Left ventricle myocardium inferior (tissue), 1 donor: Measurements from ENCODE around the gene RAD50. TPM values are rescaled to one million over a fixed set of nuclear protein-coding genes. Genes with fewer than 3 reads are reported as not detected.
"Not testable (repeated sequence)": the region's sequence is repeated elsewhere in the genome, so short reads cannot be mapped to it uniquely, and the experiment has no call there.

Source experiments
- DNase-seq: peaks from one replicate; pipeline ENCODE4 v3.0.0-alpha.2; 2020
- H3K27ac ChIP-seq: fragments of 200-600 bp; replicated peaks from 2 replicates; pipeline ENCODE4 v1.8.0; 2021
- H3K27me3 ChIP-seq: fragments of 200-600 bp; 2 replicates; pipeline ENCODE4 v1.8.0; 2021; ENCODE audit warnings: low read depth
- H3K36me3 ChIP-seq: fragments of 200-600 bp; 2 replicates; pipeline ENCODE4 v1.8.0; 2021
- H3K4me1 ChIP-seq: fragments of 200-600 bp; 2 replicates; pipeline ENCODE4 v1.8.0; 2021
- H3K4me3 ChIP-seq: fragments of 200-600 bp; 2 replicates; pipeline ENCODE4 v1.8.0; 2021; ENCODE audit warnings: mild to moderate bottlenecking, moderate library complexity
- H3K9me3 ChIP-seq: fragments of 200-600 bp; replicated peaks from 2 replicates; pipeline ENCODE4 v1.8.0; 2021
- intact Hi-C: fragments of 100-400 bp; cut with micrococcal nuclease; formaldehyde crosslinking; loops from one replicate; pipeline ENCODE4 v1.11.0; 2022
- long read RNA-seq: library from polyadenylated mRNA; unstranded; transcript quantifications from one replicate; pipeline ENCODE4 v2.0.0, GENCODE V29; 2021
- total RNA-seq: library from RNA; stranded (reverse); fragmentation: NEBNext Ultra II Directional; extraction: Animal tissue kit (Norgen Biotek cat#: 25700); gene quantifications from one replicate; pipeline ENCODE4 v1.2.1, GENCODE V29; 2021
- TF ChIP-seq, protein P1 (sequence below): fragments of 200-600 bp; IDR thresholded peaks from 2 replicates; pipeline ENCODE4 v1.8.0; 2021; ENCODE audit warnings: antibody characterized with exemption, mild to moderate bottlenecking, borderline replicate concordance
- donor health status: DM: no; HTN: yes; CAD: no; lungs with severe emphysema.

Gene RAD50
- 33.4 TPM for total RNA-seq
- long read RNA-seq, full-length matches to known transcripts = 9 of 17 reads
- long read RNA-seq, partial matches to known transcripts = 2 of 17 reads
- long read RNA-seq, other reads (novel, unspliced or antisense) = 6 of 17 reads

DNA sequence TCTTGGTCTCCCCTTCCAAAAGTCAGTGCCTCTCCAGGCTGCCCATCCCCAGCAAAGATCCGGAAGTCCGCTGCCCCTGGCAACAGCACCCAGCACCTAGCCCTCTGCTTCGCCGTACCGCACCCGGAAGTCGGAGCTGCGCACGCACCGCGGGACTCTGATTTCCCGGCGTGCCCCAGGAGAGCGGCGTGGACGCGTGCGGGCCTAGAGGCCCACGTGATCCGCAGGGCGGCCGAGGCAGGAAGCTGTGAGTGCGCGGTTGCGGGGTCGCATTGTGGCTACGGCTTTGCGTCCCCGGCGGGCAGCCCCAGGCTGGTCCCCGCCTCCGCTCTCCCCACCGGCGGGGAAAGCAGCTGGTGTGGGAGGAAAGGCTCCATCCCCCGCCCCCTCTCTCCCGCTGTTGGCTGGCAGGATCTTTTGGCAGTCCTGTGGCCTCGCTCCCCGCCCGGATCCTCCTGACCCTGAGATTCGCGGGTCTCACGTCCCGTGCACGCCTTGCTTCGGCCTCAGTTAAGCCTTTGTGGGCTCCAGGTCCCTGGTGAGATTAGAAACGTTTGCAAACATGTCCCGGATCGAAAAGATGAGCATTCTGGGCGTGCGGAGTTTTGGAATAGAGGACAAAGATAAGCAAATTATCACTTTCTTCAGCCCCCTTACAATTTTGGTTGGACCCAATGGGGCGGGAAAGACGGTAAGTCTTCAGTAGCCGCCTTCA lies at the start of gene RAD50:
RAD50 (plus strand) TSS at position 215 of the 715 bp plus-strand sequence; CDS start at position 563, 348 bp downstream.
- Histone ChIP-seq H3K4me1 (peaks cover 29% of the 10 kb centered on the region), H3K9me3 (no peaks in the 10 kb centered on the region), H3K4me3 (peak within 1 kb of the TSS; percentile 88), H3K36me3 (peaks cover 21% of the 10 kb centered on the region), H3K27ac (peak within 1 kb of the TSS; percentile 89), H3K27me3 (no peaks in the 10 kb centered on the region)
- TF ChIP-seq, protein P1, sequence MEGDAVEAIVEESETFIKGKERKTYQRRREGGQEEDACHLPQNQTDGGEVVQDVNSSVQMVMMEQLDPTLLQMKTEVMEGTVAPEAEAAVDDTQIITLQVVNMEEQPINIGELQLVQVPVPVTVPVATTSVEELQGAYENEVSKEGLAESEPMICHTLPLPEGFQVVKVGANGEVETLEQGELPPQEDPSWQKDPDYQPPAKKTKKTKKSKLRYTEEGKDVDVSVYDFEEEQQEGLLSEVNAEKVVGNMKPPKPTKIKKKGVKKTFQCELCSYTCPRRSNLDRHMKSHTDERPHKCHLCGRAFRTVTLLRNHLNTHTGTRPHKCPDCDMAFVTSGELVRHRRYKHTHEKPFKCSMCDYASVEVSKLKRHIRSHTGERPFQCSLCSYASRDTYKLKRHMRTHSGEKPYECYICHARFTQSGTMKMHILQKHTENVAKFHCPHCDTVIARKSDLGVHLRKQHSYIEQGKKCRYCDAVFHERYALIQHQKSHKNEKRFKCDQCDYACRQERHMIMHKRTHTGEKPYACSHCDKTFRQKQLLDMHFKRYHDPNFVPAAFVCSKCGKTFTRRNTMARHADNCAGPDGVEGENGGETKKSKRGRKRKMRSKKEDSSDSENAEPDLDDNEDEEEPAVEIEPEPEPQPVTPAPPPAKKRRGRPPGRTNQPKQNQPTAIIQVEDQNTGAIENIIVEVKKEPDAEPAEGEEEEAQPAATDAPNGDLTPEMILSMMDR = no peak
- intact Hi-C loops = no loop called here
- peak; percentile 94 for DNase-seq

DNA sequence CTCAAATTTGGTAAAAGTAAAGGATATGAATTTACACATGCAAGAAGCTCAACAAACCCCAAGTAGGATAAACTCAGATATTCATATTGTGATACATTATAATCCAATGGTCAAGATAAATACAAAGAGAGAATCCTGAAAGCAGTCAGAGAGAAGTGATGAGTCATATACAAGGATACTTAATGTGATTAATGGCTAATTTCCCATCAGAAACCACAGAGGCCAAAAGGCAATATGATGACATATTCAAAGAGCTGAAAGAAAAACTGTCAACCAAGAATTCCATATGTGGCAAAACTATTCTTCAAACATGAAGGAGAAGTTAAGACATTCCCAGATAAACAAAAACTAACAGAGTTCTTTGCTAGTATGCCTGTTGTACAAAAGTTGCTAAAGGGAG lies 46.7 kb upstream of the RAD50 start:
- H3K9me3 ChIP-seq = peaks cover 9% of the 10 kb centered on the region
- peaks cover 16% of the 10 kb centered on the region for H3K4me1 ChIP-seq
- H3K27me3 ChIP-seq = no peaks in the 10 kb centered on the region
- no peak overlapping the region for H3K27ac ChIP-seq
- TF ChIP-seq, protein P1 = no peak
- intact Hi-C loops = no loop called here
- DNase-seq = no peak
- H3K36me3 ChIP-seq = no peaks in the 10 kb centered on the region
- H3K4me3 ChIP-seq = no peak overlapping the region

DNA sequence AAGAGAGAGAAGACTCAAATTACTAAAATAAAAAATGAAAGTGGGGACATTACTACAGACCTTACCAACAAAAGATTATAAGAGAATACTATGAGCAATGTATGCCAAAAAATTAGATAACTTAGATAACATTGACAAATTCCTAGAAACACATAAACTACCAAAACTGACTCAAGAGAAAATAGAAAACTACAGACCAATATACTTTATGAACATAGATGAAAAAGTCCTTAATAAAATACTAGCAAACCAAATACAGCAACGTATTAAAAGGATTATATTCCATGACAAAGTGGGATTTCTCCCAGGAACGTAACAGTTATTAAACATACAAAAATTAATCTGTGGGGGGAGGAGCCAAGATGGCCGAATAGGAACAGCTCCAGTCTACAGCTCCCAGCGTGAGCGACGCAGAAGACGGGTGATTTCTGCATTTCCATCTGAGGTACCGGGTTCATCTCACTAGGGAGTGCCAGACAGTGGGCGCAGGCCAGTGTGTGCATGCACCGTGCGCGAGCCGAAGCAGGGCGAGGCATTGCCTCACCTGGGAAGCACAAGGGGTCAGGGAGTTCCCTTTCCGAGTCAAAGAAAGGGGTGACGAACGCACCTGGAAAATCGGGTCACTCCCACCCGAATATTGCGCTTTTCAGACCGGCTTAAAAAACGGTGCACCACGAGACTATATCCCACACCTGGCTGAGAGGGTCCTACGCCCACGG lies 43.0 kb upstream of the RAD50 start:
- H3K4me1 ChIP-seq, H3K9me3 ChIP-seq, H3K27ac ChIP-seq, DNase-seq, H3K36me3 ChIP-seq, intact Hi-C loops, H3K4me3 ChIP-seq, H3K27me3 ChIP-seq: not testable (repeated sequence)

DNA sequence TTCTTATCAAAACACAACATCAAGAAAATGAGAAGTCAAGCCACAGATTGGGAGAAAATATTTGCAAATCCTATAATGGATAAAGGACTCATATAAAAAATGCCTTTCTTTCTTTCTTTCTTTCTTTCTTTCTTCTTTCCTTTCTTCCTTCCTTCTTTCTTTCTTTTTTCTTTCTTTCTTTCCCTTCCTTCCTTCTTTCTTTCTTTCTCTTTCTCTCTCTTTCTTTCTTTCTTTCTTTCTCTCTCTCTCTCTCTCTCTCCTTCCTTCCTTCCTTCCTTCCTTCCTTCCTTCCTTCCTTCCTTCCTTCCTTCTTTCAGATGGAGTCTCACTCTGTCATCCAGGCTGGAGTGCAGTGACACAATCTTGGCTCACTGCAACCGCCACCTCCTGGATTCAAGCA lies 34.7 kb upstream of the RAD50 start:
- H3K4me1 ChIP-seq, H3K4me3 ChIP-seq, intact Hi-C loops, DNase-seq, H3K36me3 ChIP-seq, H3K27me3 ChIP-seq, H3K27ac ChIP-seq: not testable (repeated sequence)
- H3K9me3 ChIP-seq = peaks cover 21% of the 10 kb centered on the region

DNA sequence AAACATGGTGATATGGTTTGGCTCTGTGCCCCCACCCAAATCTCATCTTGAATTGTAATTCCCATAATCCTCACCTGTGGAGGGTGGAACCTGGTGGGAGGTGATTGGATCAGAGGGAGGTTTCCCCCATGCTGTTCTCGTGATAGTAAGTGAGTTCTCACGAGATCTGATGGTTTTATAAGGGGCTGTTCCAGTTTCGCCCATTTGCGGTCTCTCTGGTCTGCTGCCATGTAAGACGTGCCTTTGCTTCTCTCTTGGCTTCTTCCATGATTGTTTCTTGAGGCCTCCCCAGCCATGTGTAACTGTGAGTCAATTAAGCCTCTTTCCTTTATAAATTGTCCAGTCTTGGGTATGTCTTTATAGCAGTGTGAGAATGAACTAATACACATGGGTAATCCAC lies 31.9 kb upstream of the RAD50 start:
- intact Hi-C loops, H3K27ac ChIP-seq: not testable (repeated sequence)

DNA sequence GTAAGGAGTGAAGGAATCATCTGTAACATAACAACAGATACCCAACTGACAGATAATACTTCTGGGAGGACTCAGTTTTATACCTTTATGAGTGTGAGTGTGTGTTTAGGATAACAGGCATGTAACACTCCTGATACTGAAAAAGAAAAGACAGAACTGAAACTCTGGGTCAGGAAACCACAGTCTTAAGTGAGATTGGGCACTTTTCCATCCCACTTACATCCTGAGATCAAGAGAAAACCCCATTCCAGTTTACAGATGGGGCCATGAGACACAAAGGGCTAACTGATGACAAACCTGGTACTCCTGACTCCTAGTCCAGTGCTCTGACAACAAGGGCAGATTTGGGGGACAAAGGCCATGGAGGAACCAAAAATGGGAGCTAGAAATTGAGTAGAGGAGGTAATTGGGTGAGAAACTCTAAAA lies 31.5 kb upstream of the RAD50 start:
- intact Hi-C loops = no loop called here
- Histone ChIP-seq H3K4me1 (peaks cover 5% of the 10 kb centered on the region), H3K27me3 (no peaks in the 10 kb centered on the region), H3K9me3 (peaks cover 16% of the 10 kb centered on the region), H3K27ac (no peak overlapping the region), H3K36me3 (no peaks in the 10 kb centered on the region), H3K4me3 (no peak overlapping the region)
- TF ChIP-seq, protein P1 = no peak
- no peak for DNase-seq

More for the DNA sequence above, 31.9 kb upstream of the RAD50 start:
- H3K9me3 ChIP-seq = peaks cover 21% of the 10 kb centered on the region
- not testable (repeated sequence) for H3K36me3 ChIP-seq, H3K27me3 ChIP-seq, H3K4me1 ChIP-seq, H3K4me3 ChIP-seq, DNase-seq
